ENCODE results near the gene EPOP. TPM values are rescaled to one million over a fixed set of nuclear protein-coding genes. Genes with fewer than 3 reads are reported as not detected.

EPOP gene
- total and polyA plus RNA-seq, 2 of the 13 experiments (the other 11 are each of a cell fraction or from before 2014, with no cell fraction given), result 14.7 to 37.8 TPM

DNA sequence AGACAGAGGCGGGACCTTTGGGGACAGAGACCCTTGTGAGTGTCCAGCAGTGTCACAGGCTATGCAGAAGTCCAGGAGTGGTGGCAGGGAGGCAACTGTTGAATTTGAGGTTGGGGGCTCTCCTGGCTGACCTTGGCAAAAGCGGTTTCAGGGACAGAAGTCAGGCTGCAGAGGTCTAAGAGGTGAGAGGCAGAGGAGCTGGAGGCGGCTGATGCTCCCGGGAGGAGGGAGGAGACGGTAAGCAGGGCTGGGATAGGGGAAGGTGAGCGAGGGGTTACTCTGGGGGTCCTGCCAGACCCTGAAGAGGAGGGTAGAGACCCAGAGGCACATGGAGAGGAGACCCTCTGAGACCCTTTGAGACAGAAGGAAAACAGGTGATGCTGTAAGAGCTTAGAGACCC lies 5.2 kb downstream of the EPOP start:
- no peak overlapping the region for H3K27ac ChIP-seq (ENCODE audit: extremely low read length, insufficient read depth, low read length)
- H3K79me2 ChIP-seq (ENCODE audit: insufficient read depth, low read length), result peaks cover 14% of the 10 kb centered on the region
- no peak for FAIRE-seq
- 5% methylated on average over 6 of the region's 6 CpGs for whole genome bisulfite sequencing (ENCODE audit: low lambda C conversion rate)
- no peak overlapping the region for H3K9ac ChIP-seq (ENCODE audit: insufficient read depth, low read depth, low read length)
- DNase-seq (ENCODE audit: low spot score), result no peak
- no TSS peak for BruUV-seq (replicated peaks)
- CTCF ChIA-PET (ENCODE audit: low intra/inter-chr PET ratio, low total read pairs), result no interaction called here
- H3K4me2 ChIP-seq (ENCODE audit: low read depth, low read length), result no peak overlapping the region
- H3K4me1 ChIP-seq (ENCODE audit: insufficient read depth, low read length), result peaks cover 68% of the 10 kb centered on the region
- POLR2A ChIA-PET, result interaction anchor here (0.8 to 1.1 kb wide), 4 partner anchors 12 to 176 kb away, joined by 3 read pairs; no protein-coding TSS in a partner anchor
- no peak for ATAC-seq
- H2AFZ ChIP-seq (ENCODE audit: low read length), result no peak overlapping the region
- H3K36me3 ChIP-seq (replicated peaks in 1 of 2; ENCODE audit: control insufficient read depth in 1 of 2, insufficient read depth in 2 of 2, low read length in 2 of 2), result no peaks in the 10 kb centered on the region
- H3K9me3 ChIP-seq (ENCODE audit: low read length), result no peaks in the 10 kb centered on the region
- in situ Hi-C loops (cut with HindIII; ENCODE audit: extremely low pct_ligation_motif_present, low pct_unique_long_range_greater_than_20kb), result loop anchor here (5.0 to 10.0 kb wide), 3 partner anchors 112 to 245 kb away; partner anchors contain the start of gene ARHGAP23
- H3K27me3 ChIP-seq (ENCODE audit: control insufficient read depth in 1 of 2, insufficient read depth in 2 of 2, low read length in 2 of 2), result peaks cover 7 to 28% of the 10 kb centered on the region in 2 experiments; a peak in 4 of 5 replicates
- H4K20me1 ChIP-seq (ENCODE audit: insufficient read depth, low read length), result peaks cover 7% of the 10 kb centered on the region
- no peak overlapping the region for H3K4me3 ChIP-seq (replicated peaks in 1 of 3; ENCODE audit: insufficient read depth in 1 of 3, low read depth in 2 of 3, low read length in 3 of 3)
- intact Hi-C loops (cut with micrococcal nuclease; ENCODE audit: unreplicated experiment), result loop anchor here (5.0 to 10.0 kb wide), 2 partner anchors 162 to 245 kb away; partner anchors contain the start of gene ARHGAP23
- TF ChIP-seq TCF7 (IDR thresholded peaks at IDR 0.05; ENCODE audit: low read depth) (no peak), ATF2 (CRISPR knock-in tag; IDR thresholded peaks at IDR 0.05) (no peak), ZSCAN30 (CRISPR knock-in tag; IDR thresholded peaks at IDR 0.05) (no peak), ZNF263 (CRISPR knock-in tag; IDR thresholded peaks at IDR 0.05) (no peak), TBP (CRISPR knock-in tag; IDR thresholded peaks at IDR 0.05) (no peak), PAWR (CRISPR knock-in tag; IDR thresholded peaks at IDR 0.05; ENCODE audit: borderline replicate concordance) (no peak), MAFK (conservative IDR thresholded peaks at IDR 0.05 in 1 of 2, IDR thresholded peaks at IDR 0.05 in 1 of 2; ENCODE audit: low read length in 2 of 2) (no peak), EED (CRISPR knock-in tag; IDR thresholded peaks at IDR 0.05) (no peak), RELA (CRISPR knock-in tag; IDR thresholded peaks at IDR 0.05) (no peak)
- TF ChIP-seq, protein P1, sequence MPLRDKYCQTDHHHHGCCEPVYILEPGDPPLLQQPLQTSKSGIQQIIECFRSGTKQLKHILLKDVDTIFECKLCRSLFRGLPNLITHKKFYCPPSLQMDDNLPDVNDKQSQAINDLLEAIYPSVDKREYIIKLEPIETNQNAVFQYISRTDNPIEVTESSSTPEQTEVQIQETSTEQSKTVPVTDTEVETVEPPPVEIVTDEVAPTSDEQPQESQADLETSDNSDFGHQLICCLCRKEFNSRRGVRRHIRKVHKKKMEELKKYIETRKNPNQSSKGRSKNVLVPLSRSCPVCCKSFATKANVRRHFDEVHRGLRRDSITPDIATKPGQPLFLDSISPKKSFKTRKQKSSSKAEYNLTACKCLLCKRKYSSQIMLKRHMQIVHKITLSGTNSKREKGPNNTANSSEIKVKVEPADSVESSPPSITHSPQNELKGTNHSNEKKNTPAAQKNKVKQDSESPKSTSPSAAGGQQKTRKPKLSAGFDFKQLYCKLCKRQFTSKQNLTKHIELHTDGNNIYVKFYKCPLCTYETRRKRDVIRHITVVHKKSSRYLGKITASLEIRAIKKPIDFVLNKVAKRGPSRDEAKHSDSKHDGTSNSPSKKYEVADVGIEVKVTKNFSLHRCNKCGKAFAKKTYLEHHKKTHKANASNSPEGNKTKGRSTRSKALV (CRISPR knock-in tag; IDR thresholded peaks at IDR 0.05), result no peak
- TF ChIP-seq, protein P2, sequence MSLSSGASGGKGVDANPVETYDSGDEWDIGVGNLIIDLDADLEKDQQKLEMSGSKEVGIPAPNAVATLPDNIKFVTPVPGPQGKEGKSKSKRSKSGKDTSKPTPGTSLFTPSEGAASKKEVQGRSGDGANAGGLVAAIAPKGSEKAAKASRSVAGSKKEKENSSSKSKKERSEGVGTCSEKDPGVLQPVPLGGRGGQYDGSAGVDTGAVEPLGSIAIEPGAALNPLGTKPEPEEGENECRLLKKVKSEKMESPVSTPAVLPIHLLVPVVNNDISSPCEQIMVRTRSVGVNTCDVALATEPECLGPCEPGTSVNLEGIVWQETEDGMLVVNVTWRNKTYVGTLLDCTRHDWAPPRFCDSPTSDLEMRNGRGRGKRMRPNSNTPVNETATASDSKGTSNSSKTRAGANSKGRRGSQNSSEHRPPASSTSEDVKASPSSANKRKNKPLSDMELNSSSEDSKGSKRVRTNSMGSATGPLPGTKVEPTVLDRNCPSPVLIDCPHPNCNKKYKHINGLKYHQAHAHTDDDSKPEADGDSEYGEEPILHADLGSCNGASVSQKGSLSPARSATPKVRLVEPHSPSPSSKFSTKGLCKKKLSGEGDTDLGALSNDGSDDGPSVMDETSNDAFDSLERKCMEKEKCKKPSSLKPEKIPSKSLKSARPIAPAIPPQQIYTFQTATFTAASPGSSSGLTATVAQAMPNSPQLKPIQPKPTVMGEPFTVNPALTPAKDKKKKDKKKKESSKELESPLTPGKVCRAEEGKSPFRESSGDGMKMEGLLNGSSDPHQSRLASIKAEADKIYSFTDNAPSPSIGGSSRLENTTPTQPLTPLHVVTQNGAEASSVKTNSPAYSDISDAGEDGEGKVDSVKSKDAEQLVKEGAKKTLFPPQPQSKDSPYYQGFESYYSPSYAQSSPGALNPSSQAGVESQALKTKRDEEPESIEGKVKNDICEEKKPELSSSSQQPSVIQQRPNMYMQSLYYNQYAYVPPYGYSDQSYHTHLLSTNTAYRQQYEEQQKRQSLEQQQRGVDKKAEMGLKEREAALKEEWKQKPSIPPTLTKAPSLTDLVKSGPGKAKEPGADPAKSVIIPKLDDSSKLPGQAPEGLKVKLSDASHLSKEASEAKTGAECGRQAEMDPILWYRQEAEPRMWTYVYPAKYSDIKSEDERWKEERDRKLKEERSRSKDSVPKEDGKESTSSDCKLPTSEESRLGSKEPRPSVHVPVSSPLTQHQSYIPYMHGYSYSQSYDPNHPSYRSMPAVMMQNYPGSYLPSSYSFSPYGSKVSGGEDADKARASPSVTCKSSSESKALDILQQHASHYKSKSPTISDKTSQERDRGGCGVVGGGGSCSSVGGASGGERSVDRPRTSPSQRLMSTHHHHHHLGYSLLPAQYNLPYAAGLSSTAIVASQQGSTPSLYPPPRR (CRISPR knock-in tag; IDR thresholded peaks at IDR 0.05; ENCODE audit: borderline replicate concordance), result no peak
- TF ChIP-seq, protein P3, sequence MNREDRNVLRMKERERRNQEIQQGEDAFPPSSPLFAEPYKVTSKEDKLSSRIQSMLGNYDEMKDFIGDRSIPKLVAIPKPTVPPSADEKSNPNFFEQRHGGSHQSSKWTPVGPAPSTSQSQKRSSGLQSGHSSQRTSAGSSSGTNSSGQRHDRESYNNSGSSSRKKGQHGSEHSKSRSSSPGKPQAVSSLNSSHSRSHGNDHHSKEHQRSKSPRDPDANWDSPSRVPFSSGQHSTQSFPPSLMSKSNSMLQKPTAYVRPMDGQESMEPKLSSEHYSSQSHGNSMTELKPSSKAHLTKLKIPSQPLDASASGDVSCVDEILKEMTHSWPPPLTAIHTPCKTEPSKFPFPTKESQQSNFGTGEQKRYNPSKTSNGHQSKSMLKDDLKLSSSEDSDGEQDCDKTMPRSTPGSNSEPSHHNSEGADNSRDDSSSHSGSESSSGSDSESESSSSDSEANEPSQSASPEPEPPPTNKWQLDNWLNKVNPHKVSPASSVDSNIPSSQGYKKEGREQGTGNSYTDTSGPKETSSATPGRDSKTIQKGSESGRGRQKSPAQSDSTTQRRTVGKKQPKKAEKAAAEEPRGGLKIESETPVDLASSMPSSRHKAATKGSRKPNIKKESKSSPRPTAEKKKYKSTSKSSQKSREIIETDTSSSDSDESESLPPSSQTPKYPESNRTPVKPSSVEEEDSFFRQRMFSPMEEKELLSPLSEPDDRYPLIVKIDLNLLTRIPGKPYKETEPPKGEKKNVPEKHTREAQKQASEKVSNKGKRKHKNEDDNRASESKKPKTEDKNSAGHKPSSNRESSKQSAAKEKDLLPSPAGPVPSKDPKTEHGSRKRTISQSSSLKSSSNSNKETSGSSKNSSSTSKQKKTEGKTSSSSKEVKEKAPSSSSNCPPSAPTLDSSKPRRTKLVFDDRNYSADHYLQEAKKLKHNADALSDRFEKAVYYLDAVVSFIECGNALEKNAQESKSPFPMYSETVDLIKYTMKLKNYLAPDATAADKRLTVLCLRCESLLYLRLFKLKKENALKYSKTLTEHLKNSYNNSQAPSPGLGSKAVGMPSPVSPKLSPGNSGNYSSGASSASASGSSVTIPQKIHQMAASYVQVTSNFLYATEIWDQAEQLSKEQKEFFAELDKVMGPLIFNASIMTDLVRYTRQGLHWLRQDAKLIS (CRISPR knock-in tag; IDR thresholded peaks at IDR 0.05), result no peak
